ENCODE results near the gene MEN1.

DNA sequence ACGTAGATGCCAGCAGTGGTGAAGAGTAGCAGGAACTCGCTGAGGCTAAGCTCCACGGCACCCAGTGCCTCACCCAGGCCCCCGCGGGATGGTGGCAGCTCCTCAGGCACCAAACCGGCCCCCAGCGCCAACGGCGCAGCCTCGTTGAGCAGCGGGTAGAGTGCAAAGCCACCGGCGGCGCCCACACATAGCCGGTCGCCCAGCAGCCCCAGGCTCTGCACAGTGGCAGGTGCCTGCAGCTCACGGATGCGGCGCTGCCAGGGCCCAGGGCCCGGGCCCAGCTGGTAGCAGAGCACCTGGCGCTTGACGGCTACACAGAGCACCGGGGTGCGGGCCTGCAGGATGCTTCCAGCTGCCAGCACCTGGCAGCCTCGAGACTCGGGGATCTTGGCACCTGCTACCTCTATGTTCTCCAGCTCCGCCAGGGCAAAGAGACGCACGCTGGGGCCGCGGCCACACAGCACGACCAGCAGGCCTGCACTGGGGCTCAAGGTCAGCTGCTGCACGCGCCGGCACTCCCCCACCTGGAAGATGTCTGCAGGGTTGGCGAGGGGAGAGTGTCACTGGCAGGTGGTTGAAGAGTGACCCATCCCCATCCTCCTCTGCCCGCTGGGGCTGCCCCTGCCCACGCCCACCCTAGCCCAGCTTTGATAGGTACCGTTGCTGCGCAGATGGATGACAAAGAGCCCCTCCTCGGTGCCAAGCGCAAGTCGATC, 19.3 kb upstream of the MEN1 start:
- TF ChIP-seq POLR2AphosphoS5 (IDR thresholded peaks at IDR 0.05) = no peak
- TF ChIP-seq, protein P1, sequence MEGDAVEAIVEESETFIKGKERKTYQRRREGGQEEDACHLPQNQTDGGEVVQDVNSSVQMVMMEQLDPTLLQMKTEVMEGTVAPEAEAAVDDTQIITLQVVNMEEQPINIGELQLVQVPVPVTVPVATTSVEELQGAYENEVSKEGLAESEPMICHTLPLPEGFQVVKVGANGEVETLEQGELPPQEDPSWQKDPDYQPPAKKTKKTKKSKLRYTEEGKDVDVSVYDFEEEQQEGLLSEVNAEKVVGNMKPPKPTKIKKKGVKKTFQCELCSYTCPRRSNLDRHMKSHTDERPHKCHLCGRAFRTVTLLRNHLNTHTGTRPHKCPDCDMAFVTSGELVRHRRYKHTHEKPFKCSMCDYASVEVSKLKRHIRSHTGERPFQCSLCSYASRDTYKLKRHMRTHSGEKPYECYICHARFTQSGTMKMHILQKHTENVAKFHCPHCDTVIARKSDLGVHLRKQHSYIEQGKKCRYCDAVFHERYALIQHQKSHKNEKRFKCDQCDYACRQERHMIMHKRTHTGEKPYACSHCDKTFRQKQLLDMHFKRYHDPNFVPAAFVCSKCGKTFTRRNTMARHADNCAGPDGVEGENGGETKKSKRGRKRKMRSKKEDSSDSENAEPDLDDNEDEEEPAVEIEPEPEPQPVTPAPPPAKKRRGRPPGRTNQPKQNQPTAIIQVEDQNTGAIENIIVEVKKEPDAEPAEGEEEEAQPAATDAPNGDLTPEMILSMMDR (IDR thresholded peaks at IDR 0.05) = no peak
